Neural progenitor cell (in vitro differentiated cells): ENCODE results near the gene ACKR3.

Experiments
- CTCF ChIP-seq: fragments of 200-600 bp; sonication (generic); IDR thresholded peaks from 2 replicates; pipeline ENCODE4 v1.5.1; 2017; ENCODE audit warnings: antibody characterized with exemption, mild to moderate bottlenecking
- EZH2 ChIP-seq: fragments of 200-600 bp; sonication (generic); IDR thresholded peaks from 2 replicates; pipeline ENCODE4 v1.6.1; 2017; ENCODE audit warnings: antibody characterized with exemption, mild to moderate bottlenecking, moderate library complexity
- EZH2phosphoT487 ChIP-seq: fragments of 200-600 bp; sonication (generic); IDR thresholded peaks from 2 replicates; pipeline ENCODE4 v1.6.1; 2017; ENCODE audit warnings: antibody characterized with exemption

- TF ChIP-seq CTCF (no peak), EZH2phosphoT487 (no peak), EZH2 (no peak)
These were observed 35.7 kb downstream of the ACKR3 start for GRCh38 chr2:236605345-236605734.
